CD4-positive, alpha-beta T cell treated with Interleukin-10 for 1 hour (primary cell): ENCODE results near the gene ATXN1.
A peak's percentile ranks its signal among the peaks of the same experiment; 100 is the strongest.
"Not testable (repeated sequence)": the region's sequence is repeated elsewhere in the genome, so short reads cannot be mapped to it uniquely, and the experiment has no call there.

Source experiments
- DNase-seq: peaks from one replicate; pipeline ENCODE4 v3.0.0-alpha.2; 2020

ATXN1 gene

DNA sequence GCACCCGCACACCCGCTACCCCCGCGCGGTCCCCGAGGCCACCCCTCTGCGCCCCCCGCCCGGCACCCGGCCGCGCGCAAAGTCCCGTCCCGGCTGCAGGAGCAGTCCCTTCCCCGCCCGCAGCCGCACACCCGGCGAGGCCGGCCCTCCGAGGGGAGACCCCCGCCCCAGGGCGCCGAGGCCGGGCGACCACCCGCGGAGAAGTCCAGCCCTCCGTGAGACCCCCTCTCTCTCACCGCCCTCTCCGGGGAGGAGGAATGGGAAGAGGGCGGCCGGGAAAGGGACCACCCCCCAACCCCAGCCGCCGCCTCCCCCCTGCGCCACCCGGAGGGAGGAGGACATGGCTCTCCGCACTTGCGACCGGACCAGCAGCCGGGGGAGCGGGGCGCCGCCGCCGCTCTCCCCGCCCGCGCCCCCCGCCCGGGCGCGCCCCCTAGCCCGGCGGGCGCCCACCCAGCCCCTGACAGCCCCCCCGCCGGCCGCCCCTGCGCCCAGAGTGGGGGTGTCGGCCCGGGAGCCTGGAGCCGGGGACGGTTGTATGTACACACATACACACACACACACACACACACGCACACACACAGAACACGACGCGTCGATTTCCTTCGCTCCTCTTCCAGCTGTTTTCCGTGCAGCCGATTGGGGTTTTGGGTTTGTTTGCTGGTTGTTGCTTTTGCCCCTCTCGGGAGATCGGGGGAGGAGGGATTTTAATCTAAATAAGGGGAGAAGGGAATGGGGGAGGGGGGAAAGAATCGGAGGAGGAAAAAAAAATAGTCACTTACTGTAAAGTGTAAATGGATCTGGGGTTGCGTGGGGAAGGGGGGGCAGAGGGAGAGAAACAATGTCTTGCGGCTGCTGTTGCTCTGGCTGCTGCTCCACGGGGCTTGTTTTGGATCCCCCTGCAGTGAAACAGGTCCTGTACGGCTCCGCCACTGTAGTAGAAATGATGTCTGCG is at the start of gene ATXN1:
TSS of gene ATXN1 (minus strand) at position 945 of the 955 bp plus-strand sequence.
- peak; percentile 66 for DNase-seq

DNA sequence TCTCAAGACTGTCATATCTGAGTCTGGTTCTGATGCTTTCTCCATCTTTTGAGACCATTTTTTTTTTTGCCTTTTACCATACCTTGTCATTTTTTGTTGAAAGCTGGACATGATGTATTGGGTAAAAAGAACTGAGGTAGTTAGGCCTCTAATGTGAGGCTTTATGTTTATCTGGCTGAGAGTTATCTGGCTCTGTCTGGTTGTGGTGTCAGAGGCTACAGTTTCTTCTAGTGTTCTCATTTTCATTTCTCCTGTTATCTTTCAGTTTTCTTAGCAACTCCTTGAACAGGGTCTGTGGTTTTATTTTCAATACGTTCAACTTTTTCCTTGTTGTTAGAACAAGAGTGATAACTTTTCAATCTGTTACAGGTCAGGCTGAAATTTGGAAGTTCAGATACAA is 49.2 kb upstream of the ATXN1 start:
- no peak for DNase-seq

- no peak for DNase-seq
These were observed 48.6 kb upstream of the ATXN1 start for GRCh38 chr6:16809753-16810358.

- no peak for DNase-seq
These were observed 46.7 kb upstream of the ATXN1 start for GRCh38 chr6:16807956-16808355.

DNA sequence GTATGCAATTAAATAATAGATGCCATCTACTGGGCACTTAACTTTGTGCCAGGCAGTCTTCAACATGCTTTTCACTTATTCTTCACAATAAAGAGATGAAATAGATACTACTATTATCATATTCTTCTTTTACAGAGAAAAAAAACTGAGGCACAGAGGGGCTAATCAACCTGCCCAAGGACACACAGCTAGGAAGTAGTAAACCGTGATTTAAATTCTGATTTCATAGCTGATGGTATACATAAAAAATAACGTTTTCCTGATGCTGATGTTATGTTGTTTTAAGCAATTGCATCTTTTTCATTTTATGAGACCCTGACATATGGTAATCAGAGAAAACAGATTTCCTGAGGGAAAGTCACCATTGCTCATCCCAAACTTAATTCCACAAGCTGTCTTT is 45.1 kb upstream of the ATXN1 start:
- no peak for DNase-seq

DNA sequence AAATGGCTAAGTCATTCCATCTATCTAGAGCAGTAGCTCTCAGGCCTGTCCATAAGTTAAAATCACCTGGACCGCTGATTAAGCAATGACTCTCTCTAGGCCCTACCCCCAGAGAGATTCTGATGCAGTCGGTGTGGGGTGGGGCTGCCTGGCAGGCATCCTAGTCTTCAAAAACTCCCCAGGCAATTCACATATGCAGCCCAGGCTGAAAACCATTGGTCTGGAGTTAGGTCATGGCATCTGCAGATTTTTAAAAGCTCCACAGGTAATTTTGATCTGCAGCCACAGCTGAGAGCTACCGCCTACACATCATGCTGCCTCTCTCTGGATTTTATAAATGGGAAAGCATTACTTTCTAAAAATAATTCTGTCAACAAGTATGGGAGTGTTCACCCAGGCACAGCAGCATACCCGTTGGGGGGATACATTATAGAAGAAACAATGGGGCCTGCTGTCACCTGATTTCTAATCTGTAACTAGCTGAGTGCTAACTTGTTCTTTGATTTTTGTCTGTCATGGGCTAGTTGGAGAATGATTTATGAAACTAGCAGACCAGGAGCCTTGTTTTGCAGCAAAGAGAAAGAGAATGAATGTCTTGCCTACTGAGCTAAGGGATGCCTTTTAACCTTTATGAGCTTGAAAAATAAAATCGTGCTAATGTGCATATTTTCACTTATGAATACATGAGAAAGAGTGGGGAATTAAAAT is 44.1 kb upstream of the ATXN1 start:
- DNase-seq, result no peak

DNA sequence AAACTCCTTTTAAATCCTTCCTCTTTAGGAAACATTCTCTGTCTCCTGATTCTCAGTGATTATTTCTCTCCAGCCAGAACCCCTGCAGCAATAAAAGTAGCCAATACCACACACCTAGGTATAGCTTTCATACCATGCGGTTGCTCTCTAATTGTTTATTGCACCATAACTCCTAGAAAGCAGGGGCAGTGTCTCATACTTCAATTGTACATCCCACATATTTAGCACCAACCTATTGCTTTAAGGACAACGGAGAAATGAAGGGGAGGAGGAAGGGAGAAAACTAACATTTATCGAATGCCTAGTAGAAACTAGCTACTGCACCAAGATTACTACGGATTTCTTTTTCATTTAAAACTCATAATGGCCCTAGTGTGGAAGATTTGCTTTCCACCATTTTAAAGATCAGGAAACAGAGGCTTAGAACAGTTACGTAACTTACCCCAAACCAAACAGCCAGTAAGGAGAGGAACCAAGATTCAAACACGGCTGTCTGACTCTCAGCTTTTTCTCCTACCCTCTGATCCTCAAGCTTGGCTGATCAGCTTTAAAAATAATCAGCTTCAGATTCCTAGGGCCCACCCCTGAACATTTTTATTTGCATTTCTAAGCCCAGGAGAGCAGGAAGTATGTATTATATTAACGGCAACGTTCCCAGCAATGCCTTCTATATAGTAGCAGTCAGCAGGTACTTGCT is 43.4 kb upstream of the ATXN1 start:
- DNase-seq, result no peak

DNA sequence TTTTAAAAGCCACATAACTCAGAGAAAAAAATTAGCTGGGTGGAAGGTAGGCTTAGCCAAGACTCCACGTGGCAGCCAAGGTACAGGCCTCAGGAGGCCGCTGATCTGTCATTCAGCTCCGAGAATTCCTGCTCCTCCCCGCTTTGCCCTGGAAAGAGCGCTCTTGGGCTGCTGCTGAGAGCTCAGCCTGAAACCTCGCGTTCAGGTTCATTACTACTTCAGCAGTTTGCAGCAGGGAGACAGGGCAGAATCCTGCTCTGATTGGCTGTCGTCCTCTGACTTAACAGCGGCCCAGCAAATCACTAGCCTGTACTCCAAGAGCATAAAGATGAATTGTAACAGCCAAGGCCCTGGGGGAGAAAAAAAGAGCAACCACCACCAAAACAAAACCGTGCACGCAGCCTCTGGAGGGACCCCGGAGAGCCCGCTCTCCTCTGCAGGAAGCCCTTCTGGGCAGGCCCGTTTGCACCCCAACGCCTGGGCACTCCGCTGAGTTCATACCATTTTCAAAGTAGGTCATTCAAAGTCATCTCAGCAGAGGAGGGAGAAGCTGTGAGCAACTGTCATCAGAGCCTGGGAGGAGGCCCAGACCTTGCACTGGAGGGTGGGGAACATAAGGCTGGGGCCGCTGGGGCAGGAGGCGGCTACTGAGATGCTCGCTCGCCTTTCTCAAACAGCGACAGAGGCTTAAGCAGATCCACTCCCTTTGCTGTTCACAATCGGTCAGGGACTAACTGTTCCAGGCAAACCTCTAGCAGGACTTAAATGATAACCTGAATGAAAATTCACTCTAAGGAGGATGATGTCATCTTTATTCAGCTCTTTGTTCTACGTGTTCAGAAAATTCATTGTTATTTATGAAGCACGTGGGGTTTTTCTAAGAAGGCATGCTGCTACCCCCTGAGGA is 42.3 kb upstream of the ATXN1 start:
- no peak for DNase-seq

GRCh38 chr6:16802071-16802470 is 40.8 kb upstream of the ATXN1 start:
- no peak for DNase-seq

DNA sequence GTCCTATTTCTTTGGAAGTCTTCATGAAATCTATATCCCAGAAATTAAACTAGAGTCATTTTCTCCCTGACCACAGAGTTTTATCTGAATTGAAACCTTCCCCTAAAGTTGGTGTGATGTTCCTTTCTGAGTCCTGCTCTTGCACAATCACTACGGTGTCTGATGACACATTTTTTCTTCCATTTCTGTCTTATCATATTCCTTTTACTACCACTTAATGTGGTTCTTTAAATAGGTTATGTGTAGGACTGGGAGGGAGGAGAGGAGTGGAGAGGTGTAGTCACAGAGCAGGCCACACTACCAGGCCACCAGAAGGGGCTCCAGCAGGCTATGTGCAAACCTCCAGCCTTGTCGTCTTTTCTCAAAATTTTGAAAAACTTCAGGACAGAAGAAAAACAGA is 39.7 kb upstream of the ATXN1 start:
- no peak for DNase-seq

DNA sequence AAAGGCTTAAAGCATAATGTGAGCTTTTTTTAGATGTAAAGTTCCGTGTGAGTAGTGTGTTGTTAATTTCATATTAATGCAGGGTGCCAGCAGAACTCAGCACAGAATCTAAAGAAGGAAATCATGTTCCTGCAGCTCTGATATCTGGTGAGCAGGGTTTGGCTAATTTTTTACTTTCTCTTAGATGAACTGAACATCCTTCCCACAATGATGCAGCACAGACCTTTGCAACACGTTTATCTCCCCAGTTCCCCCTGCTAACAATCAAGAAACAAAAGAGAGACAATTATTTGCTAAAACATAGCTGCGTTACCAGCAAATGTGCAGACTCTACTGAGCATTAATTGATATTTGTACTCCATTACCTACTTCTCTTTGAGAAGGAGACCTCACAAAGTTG is 39.1 kb upstream of the ATXN1 start:
- no peak for DNase-seq

DNA sequence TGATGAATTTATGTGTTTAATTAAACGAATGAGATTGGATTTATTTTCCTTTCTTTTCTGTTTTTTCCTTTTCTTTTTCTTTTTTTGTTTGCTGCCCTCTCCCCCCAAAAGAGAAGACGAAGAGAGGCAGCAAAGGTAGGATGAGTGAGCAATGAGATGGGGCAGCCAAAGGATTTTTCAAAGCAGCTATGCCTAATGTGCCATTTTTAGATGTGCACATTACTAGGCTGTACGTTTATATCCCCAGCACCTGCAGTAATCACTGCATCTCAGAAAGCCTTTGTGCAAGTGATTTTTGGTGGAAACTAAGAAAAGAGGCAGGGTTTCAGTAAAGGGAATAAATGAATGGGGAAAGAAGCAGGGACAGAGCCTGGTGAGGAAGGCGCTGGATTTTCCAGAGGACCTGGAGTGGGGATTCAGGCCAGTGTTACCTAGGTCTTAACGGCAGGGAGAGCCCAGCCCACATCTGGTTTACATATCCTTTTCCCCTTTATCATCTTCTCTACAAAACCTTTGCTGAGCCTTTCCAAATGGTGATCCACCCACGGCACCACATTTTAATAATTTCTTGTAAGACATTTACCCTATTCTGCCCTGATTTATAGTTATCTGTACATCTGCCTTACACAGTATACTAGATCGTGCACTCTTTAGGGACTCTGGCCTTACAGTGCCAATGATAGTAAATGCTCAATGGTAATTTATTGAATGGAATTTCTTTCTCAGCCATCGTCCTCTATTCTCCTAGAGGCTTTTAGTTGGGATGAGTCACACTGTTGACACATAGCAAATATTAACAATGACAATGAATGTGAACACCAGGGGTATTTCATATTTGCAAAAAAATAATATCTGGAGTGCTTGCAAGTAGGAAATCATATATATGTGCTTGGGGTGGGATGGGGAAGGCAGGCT is 38.3 kb upstream of the ATXN1 start:
- no peak for DNase-seq

GRCh38 chr6:16793828-16794412 is 32.7 kb upstream of the ATXN1 start:
- DNase-seq, result no peak

DNA sequence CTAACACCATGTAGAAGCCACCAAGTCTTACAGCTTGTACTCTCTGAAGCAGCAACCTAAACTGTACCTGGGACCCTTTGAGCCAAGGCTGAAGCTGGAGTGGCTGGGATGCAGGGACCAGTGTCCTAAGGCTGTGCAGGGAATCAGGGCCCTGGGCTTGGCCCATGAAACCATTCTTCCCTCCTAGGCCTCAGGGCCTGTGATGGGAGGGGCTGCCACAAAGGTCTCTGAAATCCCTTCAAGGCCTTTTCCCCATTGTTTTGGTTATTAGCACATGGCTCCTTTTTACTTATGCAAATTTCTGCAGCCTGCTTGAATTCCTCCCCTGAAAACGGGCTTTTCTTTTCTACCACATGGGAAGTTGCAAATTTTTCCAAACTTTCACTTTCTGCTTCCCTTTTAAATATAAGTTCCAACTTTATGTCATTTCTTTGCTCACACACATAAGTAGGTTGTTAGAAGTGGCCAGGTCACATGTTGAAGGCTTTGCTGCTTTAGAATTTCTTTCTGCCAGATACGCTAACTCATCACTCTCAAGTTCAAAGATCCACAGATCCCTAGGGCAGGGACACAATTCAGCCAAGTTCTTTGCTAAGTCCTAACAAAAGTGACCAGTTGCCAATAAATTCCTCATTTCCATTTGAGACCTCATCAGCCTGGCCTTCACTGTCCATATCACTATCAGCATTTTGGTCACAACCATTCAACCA is 28.2 kb upstream of the ATXN1 start:
- DNase-seq, result no peak

- DNase-seq, result no peak
These were observed 25.9 kb upstream of the ATXN1 start for GRCh38 chr6:16787128-16787682.

GRCh38 chr6:16785496-16785895 is 24.2 kb upstream of the ATXN1 start:
- DNase-seq, result no peak

DNA sequence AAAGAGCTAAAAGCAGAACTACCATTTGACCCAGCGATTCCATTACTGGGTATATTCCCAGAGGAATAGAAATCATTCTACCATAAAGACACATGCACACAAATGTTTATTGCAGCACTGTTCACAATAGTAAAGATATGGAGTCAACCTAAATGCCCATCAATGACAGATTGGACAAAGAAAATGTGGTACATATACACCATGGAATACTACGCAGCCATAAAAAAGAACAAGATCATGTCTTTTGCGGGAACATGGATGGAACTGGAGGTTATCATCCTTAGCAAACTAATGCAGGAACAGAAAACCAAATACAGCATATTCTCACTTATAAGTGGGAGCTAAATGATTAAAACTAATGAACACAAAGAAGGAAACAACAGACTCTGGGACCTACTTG is 23.7 kb upstream of the ATXN1 start:
- not testable (repeated sequence) for DNase-seq

GRCh38 chr6:16783952-16784565 is 22.8 kb upstream of the ATXN1 start:
- no peak for DNase-seq

- no peak for DNase-seq
These were observed 22.2 kb upstream of the ATXN1 start for GRCh38 chr6:16783509-16783908.
